Measurements from ENCODE around the gene ACAD10.

GRCh38 chr12:111756681-111757080 lies 70.8 kb downstream of the ACAD10 start:
- TF ChIP-seq CTCF (conservative IDR thresholded peaks at IDR 0.05 in 1 of 2, IDR thresholded peaks at IDR 0.05 in 1 of 2; ENCODE audit: extremely low read depth in 1 of 2, insufficient read depth in 1 of 2, low read depth in 1 of 2, low read length in 2 of 2) (no peak), EZH2 (IDR thresholded peaks at IDR 0.05; ENCODE audit: borderline replicate concordance, low read length) (no peak)

All from mammary epithelial cell (primary cell).